T-helper 2 cell treated with Interferon-gamma antibody and Interleukin-4, amounts not matched to agents 5 μg/mL and 100 μg/mL, for 36 hours (primary cell): ENCODE data around the gene CDC42SE2.

ENCODE experiments used
- DNase-seq: peaks from one replicate; pipeline ENCODE4 v3.0.0; 2021; ENCODE audit warnings: low spot score
- H3K27ac Mint-ChIP-seq: one replicate; pipeline ENCODE4 v1.8.0; 2021; ENCODE audit warnings: mild to moderate bottlenecking, mixed read lengths
- H3K27me3 Mint-ChIP-seq: one replicate; pipeline ENCODE4 v1.8.0; 2021; ENCODE audit warnings: low read depth, mixed read lengths
- H3K36me3 Mint-ChIP-seq: one replicate; pipeline ENCODE4 v1.8.0; 2021; ENCODE audit warnings: low read depth, mixed read lengths
- H3K4me1 Mint-ChIP-seq: one replicate; pipeline ENCODE4 v1.8.0; 2021; ENCODE audit warnings: low read depth, mixed read lengths
- H3K4me3 Mint-ChIP-seq: one replicate; pipeline ENCODE4 v1.8.0; 2022; ENCODE audit warnings: mild to moderate bottlenecking, moderate library complexity, mixed read lengths
- H3K9me3 Mint-ChIP-seq: one replicate; pipeline ENCODE4 v1.8.0; 2021; ENCODE audit warnings: mixed read lengths

Gene CDC42SE2

DNA sequence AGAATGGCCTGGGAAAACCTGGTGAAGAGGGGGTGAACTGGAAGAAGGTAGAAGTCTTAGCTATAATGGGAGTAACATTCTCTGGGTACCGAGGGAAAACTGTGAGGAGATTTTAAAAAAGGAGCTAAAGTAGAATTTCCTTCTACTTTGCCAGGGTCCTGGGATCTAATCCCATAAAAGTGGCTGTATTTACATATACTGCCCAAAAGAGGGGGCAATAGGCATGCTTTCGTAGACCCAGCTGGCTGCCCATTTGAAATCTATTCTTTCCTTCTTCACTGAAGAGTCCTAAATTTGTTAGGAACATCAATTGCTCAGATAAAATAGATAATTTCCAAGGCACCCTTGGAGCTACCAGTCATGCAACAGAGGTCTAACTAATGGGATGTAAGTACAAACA, 159.2 kb downstream of the CDC42SE2 start:
- no peak overlapping the region for H3K27ac Mint-ChIP-seq

DNA sequence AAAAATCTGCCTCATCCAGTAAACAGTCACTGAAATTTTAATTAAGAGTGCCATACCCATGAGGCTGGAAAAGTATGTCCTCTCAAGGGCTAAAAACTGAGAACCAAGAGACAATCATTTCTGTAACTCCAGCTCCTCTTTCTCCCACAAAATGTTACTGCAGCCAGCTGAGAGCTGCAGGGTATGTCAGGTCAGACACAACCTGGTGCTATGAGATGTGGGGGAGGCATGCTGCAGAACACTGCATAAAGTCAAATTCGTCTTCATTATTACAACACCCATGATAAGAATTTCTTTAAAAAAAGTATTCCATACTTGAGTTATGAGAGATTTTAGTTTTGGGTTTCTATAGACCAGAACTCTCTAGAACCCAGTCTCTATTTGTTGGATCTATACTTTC, 162.2 kb downstream of the CDC42SE2 start:
- no peak overlapping the region for H3K4me3 Mint-ChIP-seq
- no peaks in the 10 kb centered on the region for H3K9me3 Mint-ChIP-seq
- DNase-seq, result no peak
- no peak overlapping the region for H3K27ac Mint-ChIP-seq
- H3K27me3 Mint-ChIP-seq, result no peaks in the 10 kb centered on the region
- H3K36me3 Mint-ChIP-seq, result peaks cover 45% of the 10 kb centered on the region
- peaks cover 4% of the 10 kb centered on the region for H3K4me1 Mint-ChIP-seq

More for the DNA sequence above, 159.2 kb downstream of the CDC42SE2 start:
- Mint-ChIP-seq H3K36me3 (peaks cover 34% of the 10 kb centered on the region), H3K4me3 (no peak overlapping the region), H3K9me3 (no peaks in the 10 kb centered on the region), H3K4me1 (peaks cover 6% of the 10 kb centered on the region), H3K27me3 (no peaks in the 10 kb centered on the region)
- no peak for DNase-seq

- DNase-seq, result no peak
- H3K36me3 Mint-ChIP-seq, result peaks cover 62% of the 10 kb centered on the region
- no peak overlapping the region for H3K27ac Mint-ChIP-seq
- no peaks in the 10 kb centered on the region for H3K9me3 Mint-ChIP-seq
- H3K27me3 Mint-ChIP-seq, result no peaks in the 10 kb centered on the region
- H3K4me1 Mint-ChIP-seq, result peaks cover 4% of the 10 kb centered on the region
- H3K4me3 Mint-ChIP-seq, result no peak overlapping the region
These were observed 166.9 kb downstream of the CDC42SE2 start for GRCh38 chr5:131430794-131431193.

- Mint-ChIP-seq H3K9me3 (no peaks in the 10 kb centered on the region), H3K4me3 (no peak overlapping the region), H3K4me1 (peaks cover 7% of the 10 kb centered on the region), H3K36me3 (peaks cover 58% of the 10 kb centered on the region), H3K27ac (no peak overlapping the region), H3K27me3 (no peaks in the 10 kb centered on the region)
- no peak for DNase-seq
These were observed 167.9 kb downstream of the CDC42SE2 start for GRCh38 chr5:131431794-131432193.

DNA sequence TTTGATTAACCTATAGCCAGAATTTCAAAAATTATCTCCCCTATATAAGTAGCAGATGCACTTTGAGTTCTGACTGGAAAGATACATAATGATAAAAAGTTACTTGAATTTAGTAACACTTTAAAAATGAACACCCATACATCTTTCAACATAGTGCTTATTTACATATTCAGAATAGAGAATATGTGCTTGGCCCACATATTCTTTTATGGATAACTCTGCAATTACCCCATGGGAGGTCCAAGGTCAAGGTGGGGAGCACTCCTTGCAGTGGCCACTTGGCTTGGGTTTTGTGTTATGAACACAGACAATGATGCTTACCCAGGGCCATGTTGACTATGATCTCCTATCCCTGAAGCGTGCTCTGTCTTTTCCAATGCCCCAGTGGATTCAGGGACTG, 169.3 kb downstream of the CDC42SE2 start:
- Mint-ChIP-seq H3K4me3 (no peak overlapping the region), H3K36me3 (peaks cover 62% of the 10 kb centered on the region), H3K4me1 (peaks cover 7% of the 10 kb centered on the region), H3K9me3 (no peaks in the 10 kb centered on the region), H3K27me3 (no peaks in the 10 kb centered on the region), H3K27ac (no peak overlapping the region)
- no peak for DNase-seq

DNA sequence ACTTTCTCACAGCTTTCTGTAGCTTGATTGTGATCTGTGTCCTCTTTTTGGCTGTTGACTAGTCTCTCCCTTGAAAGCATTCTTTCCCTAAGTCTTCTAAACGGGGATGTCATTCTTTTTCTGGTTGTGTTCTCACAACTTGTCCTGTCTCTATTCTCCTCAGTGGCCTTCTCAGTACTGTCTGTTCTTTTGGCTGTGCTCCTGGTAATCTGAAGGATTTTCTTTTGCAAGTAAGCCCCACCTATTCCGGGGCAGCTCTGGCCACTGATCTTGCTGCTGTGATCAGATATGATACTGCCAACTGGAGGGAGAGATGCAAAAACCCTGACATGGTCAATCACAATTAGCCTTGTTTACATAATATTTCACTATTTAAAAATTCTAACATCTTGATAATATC, 172.2 kb downstream of the CDC42SE2 start:
- H3K27me3 Mint-ChIP-seq, result no peaks in the 10 kb centered on the region
- DNase-seq, result no peak
- no peaks in the 10 kb centered on the region for H3K9me3 Mint-ChIP-seq
- H3K4me3 Mint-ChIP-seq, result no peak overlapping the region
- peaks cover 58% of the 10 kb centered on the region for H3K36me3 Mint-ChIP-seq
- no peak overlapping the region for H3K27ac Mint-ChIP-seq
- peaks cover 5% of the 10 kb centered on the region for H3K4me1 Mint-ChIP-seq

GRCh38 chr5:131441184-131441583, 177.3 kb downstream of the CDC42SE2 start:
- Mint-ChIP-seq H3K4me3 (no peak overlapping the region), H3K9me3 (no peaks in the 10 kb centered on the region), H3K36me3 (peaks cover 52% of the 10 kb centered on the region), H3K4me1 (peaks cover 11% of the 10 kb centered on the region), H3K27ac (no peak overlapping the region), H3K27me3 (no peaks in the 10 kb centered on the region)
- DNase-seq, result no peak
